ENCODE results near the gene SPTLC1.
"Not testable (repeated sequence)": the region's sequence is repeated elsewhere in the genome, so short reads cannot be mapped to it uniquely, and the experiment has no call there.

SPTLC1 gene, protein sequence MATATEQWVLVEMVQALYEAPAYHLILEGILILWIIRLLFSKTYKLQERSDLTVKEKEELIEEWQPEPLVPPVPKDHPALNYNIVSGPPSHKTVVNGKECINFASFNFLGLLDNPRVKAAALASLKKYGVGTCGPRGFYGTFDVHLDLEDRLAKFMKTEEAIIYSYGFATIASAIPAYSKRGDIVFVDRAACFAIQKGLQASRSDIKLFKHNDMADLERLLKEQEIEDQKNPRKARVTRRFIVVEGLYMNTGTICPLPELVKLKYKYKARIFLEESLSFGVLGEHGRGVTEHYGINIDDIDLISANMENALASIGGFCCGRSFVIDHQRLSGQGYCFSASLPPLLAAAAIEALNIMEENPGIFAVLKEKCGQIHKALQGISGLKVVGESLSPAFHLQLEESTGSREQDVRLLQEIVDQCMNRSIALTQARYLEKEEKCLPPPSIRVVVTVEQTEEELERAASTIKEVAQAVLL

GRCh38 chr9:92115071-92115858, at the start of gene SPTLC1:
Gene SPTLC1, minus strand, starts transcription at chr9:92115413. Its CDS starts 43 bp downstream, at chr9:92115370.
- peak; percentile 77 for DNase-seq

GRCh38 chr9:92164975-92165374, 49.8 kb upstream of the SPTLC1 start:
- no peak for DNase-seq

GRCh38 chr9:92164490-92164889, 49.3 kb upstream of the SPTLC1 start:
- no peak for DNase-seq

GRCh38 chr9:92163276-92163675, 48.1 kb upstream of the SPTLC1 start:
- DNase-seq = no peak

DNA sequence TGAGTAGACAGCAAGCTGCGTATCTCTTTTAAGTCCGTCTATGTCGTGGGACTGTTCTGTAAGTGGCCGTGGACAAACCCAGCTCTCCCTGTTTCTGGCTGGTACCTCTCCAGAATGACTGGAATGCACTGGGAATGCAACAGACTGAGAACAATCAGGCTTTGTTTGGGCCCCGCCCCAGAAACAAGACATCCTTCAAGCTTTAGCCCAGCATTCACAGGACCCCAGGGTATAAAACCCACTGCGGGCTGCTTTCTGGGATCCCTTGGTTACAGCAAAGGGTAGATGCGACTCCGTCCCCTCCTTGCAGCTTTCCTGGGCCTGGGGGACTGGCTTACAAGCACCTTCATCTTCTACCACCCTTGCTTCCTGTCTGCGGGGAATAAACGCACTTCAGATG, 45.6 kb upstream of the SPTLC1 start:
- no peak for DNase-seq

DNA sequence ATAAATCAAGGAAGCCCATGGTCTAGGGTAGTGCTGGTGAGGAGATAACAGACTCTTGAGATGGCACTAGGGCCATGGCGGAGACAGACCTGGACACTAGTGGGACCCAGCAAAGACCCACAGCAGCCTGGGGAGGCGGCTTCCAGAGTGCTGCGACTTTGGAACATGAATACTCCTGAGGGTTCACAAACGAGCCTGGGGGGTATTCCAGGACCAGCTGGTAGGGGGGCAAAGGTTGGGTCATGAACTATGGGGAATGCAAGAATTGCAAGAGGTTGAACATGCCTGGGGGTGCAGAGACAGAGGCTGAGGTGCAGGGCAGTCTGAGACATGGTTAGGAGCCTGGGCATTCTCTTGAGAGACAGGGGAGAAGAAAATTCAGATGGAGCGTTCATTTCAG, 43.8 kb upstream of the SPTLC1 start:
- DNase-seq = no peak

DNA sequence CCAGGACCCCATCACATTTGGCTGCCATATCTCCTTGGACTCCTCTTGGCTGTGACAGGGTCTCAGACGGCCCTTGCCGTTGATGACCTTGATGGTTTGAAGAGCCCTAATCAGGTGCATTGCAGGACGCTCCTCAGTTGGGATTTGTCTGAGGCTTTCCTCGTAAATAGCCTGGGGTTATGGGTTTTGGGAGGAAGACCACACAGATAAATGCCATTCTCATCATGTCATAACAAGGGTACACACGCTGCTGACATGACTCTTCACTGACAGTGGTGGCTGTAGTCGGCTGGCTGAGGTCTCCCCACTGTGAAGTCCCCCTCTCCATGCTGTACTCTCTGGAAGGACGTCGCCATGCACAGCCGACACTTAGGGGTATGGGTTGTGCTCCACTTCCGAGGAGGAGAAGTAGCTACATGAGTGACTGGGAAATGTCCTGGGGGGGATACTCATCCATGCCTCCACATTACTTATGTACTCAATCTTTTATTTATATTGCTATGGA, 42.9 kb upstream of the SPTLC1 start:
- DNase-seq = no peak

DNA sequence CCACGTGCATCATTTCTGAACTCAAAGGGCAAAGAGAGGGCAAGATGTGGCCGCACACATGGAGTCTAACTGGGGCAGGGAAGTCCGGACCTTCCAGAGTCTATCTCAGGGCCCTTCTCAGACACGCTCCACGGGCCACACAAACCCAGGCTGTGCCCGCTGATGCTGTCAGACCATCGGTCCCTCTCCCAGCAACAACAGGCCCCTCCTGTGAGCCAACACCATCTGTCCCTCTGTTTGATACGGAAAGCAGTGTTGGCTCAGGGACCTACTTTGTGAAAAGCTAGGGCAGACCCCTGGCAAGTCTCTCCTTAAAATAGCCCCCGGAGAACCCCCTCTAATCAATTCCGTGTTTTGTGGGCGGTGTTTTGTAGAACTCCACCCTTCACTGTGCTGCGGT, 40.5 kb upstream of the SPTLC1 start:
- DNase-seq = peak; percentile 60

DNA sequence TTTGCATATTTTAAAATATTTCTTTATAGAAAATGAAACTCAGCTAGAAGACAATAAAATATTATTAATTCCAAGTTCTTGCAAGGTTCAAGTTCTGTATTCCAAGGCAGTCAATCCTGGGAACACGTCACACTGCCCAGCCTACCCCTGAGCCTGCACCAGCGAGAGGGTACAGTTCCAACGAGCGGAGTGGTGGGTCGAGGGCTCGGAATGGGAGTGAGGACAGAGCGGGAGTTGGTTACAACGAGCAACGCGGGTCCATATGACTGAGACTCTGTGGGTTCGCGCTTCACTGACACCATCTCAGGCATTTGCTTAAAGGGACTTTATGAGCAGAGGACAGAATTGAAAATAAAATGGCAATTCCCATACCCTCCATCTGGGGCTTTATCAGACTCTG, 40.0 kb upstream of the SPTLC1 start:
- DNase-seq = no peak

DNA sequence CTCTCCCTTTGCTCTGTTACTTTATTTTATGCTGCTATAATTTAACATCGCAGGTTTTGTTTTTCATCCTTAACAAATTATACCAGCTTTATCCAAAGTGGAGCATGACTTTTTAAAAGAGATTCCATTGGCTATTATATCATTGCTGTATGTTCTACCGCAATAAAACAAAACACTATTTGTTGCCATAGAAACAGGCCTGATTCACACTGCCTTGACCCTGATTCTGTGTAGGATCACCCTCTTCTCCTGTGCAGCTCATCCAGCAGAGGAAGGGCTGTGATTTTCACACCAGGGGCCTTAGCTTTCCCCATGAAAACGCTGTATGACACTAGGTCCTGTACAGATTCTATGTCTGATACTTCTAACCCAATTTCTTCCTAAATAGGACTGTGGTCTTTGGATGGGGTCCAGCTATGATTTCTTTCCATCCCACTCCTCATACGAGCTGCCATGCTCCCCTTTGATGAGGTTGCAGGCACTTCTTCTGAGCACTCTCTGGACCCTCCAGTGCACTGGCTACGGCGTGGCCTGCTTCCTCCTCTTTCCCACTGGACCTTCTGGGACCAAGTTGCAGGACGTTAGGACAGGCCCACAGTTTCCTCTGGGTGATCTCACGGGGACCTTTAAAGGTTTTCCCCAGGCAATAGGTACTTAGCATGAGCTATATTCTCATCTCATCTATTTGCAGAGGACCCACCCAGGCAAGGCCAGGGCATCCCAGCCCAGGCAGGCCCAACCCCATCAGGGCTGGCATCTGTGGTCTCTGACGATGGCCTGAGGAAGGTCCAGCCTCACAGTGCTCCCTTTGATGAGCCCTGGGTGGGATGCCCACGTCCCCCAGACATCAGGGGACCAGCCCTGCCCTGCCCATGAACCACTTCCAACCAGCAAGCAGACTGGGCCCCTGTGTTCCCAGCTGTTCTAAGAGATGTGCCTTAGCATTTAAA, 38.5 kb upstream of the SPTLC1 start:
- DNase-seq = not testable (repeated sequence)

GRCh38 chr9:92151691-92152393, 36.6 kb upstream of the SPTLC1 start:
- peak; percentile 18 for DNase-seq

- not testable (repeated sequence) for DNase-seq
Measured at GRCh38 chr9:92150501-92151470, 35.6 kb upstream of the SPTLC1 start.

GRCh38 chr9:92147852-92148180, 32.6 kb upstream of the SPTLC1 start:
- DNase-seq = no peak

GRCh38 chr9:92147030-92147851, 32.0 kb upstream of the SPTLC1 start:
- DNase-seq = no peak

- DNase-seq = no peak
Measured at GRCh38 chr9:92146610-92147009, 31.4 kb upstream of the SPTLC1 start.

DNA sequence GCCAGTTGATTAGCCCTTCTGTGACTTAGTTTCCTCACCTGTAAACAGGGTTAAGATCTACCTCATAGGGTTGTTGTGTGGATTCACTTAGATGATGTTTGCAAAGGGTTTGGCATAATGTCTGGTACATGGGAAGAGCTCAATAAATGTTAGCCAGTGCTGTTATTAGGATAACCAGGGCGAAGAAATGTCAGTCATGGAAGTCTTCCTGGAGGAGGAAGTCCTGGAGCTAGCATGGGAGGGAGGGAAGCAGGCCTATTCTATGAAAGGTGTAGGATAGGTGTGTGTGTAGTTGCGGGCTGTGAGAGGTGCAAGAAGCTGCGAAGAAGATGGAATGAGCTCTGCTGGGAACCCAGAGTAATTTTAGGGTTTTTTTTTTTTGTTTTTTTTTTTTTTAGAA, 30.6 kb upstream of the SPTLC1 start:
- DNase-seq = not testable (repeated sequence)

- DNase-seq = no peak
Measured at GRCh38 chr9:92142329-92142728, 27.1 kb upstream of the SPTLC1 start.

GRCh38 chr9:92141144-92142129, 26.2 kb upstream of the SPTLC1 start:
- DNase-seq = no peak

GRCh38 chr9:92140754-92141143, 25.5 kb upstream of the SPTLC1 start:
- DNase-seq = no peak
